GM21526 (cell line): ENCODE measurements around the gene MTUS2.

Experiments used
- ATAC-seq: cut with Tn5 transposase; IDR thresholded peaks from one replicate; pipeline ENCODE4 v1.9.1; 2021; ENCODE audit warnings: moderate library complexity; ENCODE audit not compliant: unreplicated experiment, low FRiP score

The MTUS2 gene

GRCh38 chr13:29020314-29020713, 200.2 kb downstream of the MTUS2 start:
- no peak for ATAC-seq

GRCh38 chr13:29021311-29021710, 201.2 kb downstream of the MTUS2 start:
- ATAC-seq = no peak

- ATAC-seq = no peak
Observed at GRCh38 chr13:29021717-29022116, 201.6 kb downstream of the MTUS2 start.

- no peak for ATAC-seq
Observed at GRCh38 chr13:29022410-29022809, 202.3 kb downstream of the MTUS2 start.

- ATAC-seq = no peak
Observed at GRCh38 chr13:29022968-29023367, 202.8 kb downstream of the MTUS2 start.

GRCh38 chr13:29024783-29025182, 204.6 kb downstream of the MTUS2 start:
- ATAC-seq = no peak

- ATAC-seq = no peak
Observed at GRCh38 chr13:29028868-29029267, 208.7 kb downstream of the MTUS2 start.

GRCh38 chr13:29038700-29039099, 218.6 kb downstream of the MTUS2 start:
- no peak for ATAC-seq

GRCh38 chr13:29039212-29039611, 219.1 kb downstream of the MTUS2 start:
- ATAC-seq = no peak

- no peak for ATAC-seq
Observed at GRCh38 chr13:29046588-29046987, 226.4 kb downstream of the MTUS2 start.

- ATAC-seq = no peak
Observed at GRCh38 chr13:29049524-29049923, 229.4 kb downstream of the MTUS2 start.

GRCh38 chr13:29050719-29051118, 230.6 kb downstream of the MTUS2 start:
- no peak for ATAC-seq

GRCh38 chr13:29059800-29060199, 239.7 kb downstream of the MTUS2 start:
- no peak for ATAC-seq

- ATAC-seq = no peak
Observed at GRCh38 chr13:29065142-29065541, 245.0 kb downstream of the MTUS2 start.

GRCh38 chr13:29067306-29067945, 247.3 kb downstream of the MTUS2 start:
- no peak for ATAC-seq

- ATAC-seq = no peak
Observed at GRCh38 chr13:29073755-29074154, 253.6 kb downstream of the MTUS2 start.

GRCh38 chr13:29077051-29077813, 257.1 kb downstream of the MTUS2 start:
- no peak for ATAC-seq

- peak; percentile 94 for ATAC-seq
Observed at GRCh38 chr13:29081036-29081435, 260.9 kb downstream of the MTUS2 start.

- no peak for ATAC-seq
Observed at GRCh38 chr13:29081697-29082440, 261.7 kb downstream of the MTUS2 start.

- ATAC-seq = no peak
Observed at GRCh38 chr13:29099781-29100406, 279.8 kb downstream of the MTUS2 start.

GRCh38 chr13:29100758-29101157, 280.6 kb downstream of the MTUS2 start:
- ATAC-seq = no peak
